ENCODE data around the gene FGFR4.
"Not testable (repeated sequence)": the region's sequence is repeated elsewhere in the genome, so short reads cannot be mapped to it uniquely, and the experiment has no call there.

FGFR4 gene

GRCh38 chr5:177044641-177045040 is 42.1 kb upstream of the FGFR4 start:
- no peak for DNase-seq (ENCODE audit: low read depth)
- no peak for TF ChIP-seq CTCF (IDR thresholded peaks at IDR 0.05; ENCODE audit: low read depth, low read length, missing control alignments)
- in situ Hi-C loops (cut with HindIII; ENCODE audit: low sequenced_read_pairs): no loop called here
- no peak overlapping the region for H3K4me3 ChIP-seq (ENCODE audit: low read depth, low read length)

- in situ Hi-C loops (cut with HindIII; ENCODE audit: low sequenced_read_pairs): no loop called here
- DNase-seq (ENCODE audit: low read depth): no peak
- no peak overlapping the region for H3K4me3 ChIP-seq (ENCODE audit: low read depth, low read length)
- no peak for TF ChIP-seq CTCF (IDR thresholded peaks at IDR 0.05; ENCODE audit: low read depth, low read length, missing control alignments)
Observed at GRCh38 chr5:177045631-177046030, 41.1 kb upstream of the FGFR4 start.

GRCh38 chr5:177048531-177048930 is 38.2 kb upstream of the FGFR4 start:
- H3K4me3 ChIP-seq (ENCODE audit: low read depth, low read length); in situ Hi-C loops (cut with HindIII; ENCODE audit: low sequenced_read_pairs); DNase-seq (ENCODE audit: low read depth): not testable (repeated sequence)

- in situ Hi-C loops (cut with HindIII; ENCODE audit: low sequenced_read_pairs): no loop called here
- no peak overlapping the region for H3K4me3 ChIP-seq (ENCODE audit: low read depth, low read length)
- TF ChIP-seq CTCF (IDR thresholded peaks at IDR 0.05; ENCODE audit: low read depth, low read length, missing control alignments): no peak
- no peak for DNase-seq (ENCODE audit: low read depth)
Observed at GRCh38 chr5:177049285-177049684, 37.4 kb upstream of the FGFR4 start.

- no peak for DNase-seq (ENCODE audit: low read depth)
- in situ Hi-C loops (cut with HindIII; ENCODE audit: low sequenced_read_pairs): no loop called here
Observed at GRCh38 chr5:177064500-177065277, 22.0 kb upstream of the FGFR4 start.

GRCh38 chr5:177065491-177065890 is 21.2 kb upstream of the FGFR4 start:
- no peak for TF ChIP-seq CTCF (IDR thresholded peaks at IDR 0.05; ENCODE audit: low read depth, low read length, missing control alignments)
- no peak for DNase-seq (ENCODE audit: low read depth)
- no peak overlapping the region for H3K4me3 ChIP-seq (ENCODE audit: low read depth, low read length)
- in situ Hi-C loops (cut with HindIII; ENCODE audit: low sequenced_read_pairs): no loop called here

More at GRCh38 chr5:177064500-177065277, 22.0 kb upstream of the FGFR4 start:
- no peak for TF ChIP-seq CTCF (IDR thresholded peaks at IDR 0.05; ENCODE audit: low read depth, low read length, missing control alignments)
- H3K4me3 ChIP-seq (ENCODE audit: low read depth, low read length): no peak overlapping the region

- no peak for DNase-seq (ENCODE audit: low read depth)
- in situ Hi-C loops (cut with HindIII; ENCODE audit: low sequenced_read_pairs): no loop called here
Observed at GRCh38 chr5:177066224-177066623, 20.5 kb upstream of the FGFR4 start.

More at GRCh38 chr5:177066224-177066623, 20.5 kb upstream of the FGFR4 start:
- H3K4me3 ChIP-seq (ENCODE audit: low read depth, low read length): no peak overlapping the region
- TF ChIP-seq CTCF (IDR thresholded peaks at IDR 0.05; ENCODE audit: low read depth, low read length, missing control alignments): no peak
